Fibroblast of skin of scalp (primary cell): ENCODE results near the gene WLS. TPM values are rescaled to one million over a fixed set of nuclear protein-coding genes. Genes with fewer than 3 reads are reported as not detected.
"Not testable (repeated sequence)": the region's sequence is repeated elsewhere in the genome, so short reads cannot be mapped to it uniquely, and the experiment has no call there.

Source experiments
- DNase-seq: peaks from one replicate; pipeline ENCODE4 v3.0.0-alpha.2; 2013
- polyA plus RNA-seq, 2 experiments: library from polyadenylated mRNA; unstranded; fragments of 120-200 nt; gene quantifications; one replicate each; pipeline ENCODE4 v1.2.1, GENCODE V29; 2013; ENCODE audit not compliant: insufficient read length in 2 of 2

WLS gene
- 34.4 TPM for polyA plus RNA-seq (2013, experiment 1 of 2; ENCODE audit: insufficient read length)
- 38.6 TPM for polyA plus RNA-seq (2013, experiment 2 of 2; ENCODE audit: insufficient read length)

DNA sequence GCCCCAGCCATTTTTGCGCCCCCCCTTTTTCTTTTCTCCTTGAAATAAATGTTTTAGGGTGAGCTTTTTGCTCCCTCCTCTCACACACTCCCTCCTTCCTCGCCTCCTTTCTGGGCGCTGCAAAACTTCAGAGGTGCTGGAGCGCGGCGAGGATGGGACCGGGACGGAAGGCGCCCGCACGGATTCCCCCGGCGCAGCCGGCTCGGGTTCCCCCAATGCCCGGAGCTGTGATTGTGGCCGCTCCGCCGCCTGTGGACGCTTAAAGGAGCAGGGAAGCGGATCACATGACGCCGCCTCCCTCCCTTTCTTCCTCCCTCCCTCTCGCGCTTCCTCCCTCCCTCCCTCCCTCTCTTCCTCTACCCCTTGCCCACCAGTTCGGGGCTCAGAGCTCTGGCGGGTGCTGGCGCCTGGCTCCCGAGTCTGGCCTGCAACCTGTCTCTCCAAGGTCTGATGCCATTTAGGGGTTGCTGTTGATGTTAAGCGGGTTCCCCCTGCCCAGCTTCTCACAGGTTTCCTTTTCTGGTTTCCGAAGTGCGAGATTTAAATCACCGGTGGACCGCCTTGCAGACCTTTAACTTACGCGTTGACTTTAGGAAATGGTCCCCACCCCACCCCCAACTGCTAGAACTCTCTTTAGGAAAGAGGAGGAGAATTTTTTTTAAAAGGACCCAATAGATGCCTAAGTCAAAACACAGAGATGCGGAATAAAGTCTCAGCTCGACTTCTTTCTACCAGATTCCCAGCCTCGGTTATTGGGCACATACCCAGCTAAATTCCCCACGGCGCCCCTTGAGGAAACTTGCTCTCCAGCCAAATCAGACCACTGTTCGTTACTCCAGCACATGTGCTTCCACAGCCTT lies at the start of gene WLS:
TSS of gene WLS (minus strand) at position 235 of the 860 bp plus-strand sequence. CDS start at position 11, 224 bp downstream.
- DNase-seq: peak; percentile 76

DNA sequence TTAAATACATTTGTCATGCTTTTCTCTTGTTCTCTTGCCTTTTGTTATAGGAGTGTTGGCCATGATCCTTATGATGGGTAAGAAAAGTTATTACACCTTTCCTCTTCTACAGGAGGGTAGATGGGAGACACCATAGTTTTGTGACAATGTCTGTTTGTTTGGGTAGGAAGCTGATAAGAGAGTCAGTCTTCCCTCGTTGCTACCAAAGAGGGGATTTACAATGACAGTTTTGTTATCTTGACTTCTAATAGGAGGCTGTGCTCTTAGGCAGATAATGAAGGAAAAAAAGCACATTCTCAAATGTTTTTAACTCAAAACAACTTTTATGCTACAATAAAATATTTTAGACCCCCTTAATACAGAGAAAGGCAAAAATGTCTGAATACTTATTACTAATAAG lies 48.0 kb upstream of the WLS start:
- DNase-seq: no peak

DNA sequence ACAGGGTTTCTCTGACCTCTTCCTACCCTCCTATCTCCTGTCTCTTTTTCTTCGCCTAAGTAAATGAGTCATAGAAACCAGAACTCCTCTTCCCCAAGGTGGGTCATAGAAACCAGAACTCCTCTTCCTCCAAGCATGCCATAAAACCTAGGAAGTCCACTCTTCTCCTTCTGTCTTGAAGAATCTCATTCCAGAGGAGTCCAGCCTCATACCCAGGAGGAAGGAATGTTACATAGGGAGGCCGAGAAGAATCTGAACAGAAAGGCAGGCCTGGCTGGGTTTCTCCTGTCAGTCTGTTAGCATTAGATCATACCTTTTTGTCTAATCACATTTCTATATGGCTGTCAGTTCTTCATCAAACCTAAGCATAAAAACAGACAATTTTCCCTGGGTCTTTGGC lies 47.5 kb upstream of the WLS start:
- DNase-seq: no peak

DNA sequence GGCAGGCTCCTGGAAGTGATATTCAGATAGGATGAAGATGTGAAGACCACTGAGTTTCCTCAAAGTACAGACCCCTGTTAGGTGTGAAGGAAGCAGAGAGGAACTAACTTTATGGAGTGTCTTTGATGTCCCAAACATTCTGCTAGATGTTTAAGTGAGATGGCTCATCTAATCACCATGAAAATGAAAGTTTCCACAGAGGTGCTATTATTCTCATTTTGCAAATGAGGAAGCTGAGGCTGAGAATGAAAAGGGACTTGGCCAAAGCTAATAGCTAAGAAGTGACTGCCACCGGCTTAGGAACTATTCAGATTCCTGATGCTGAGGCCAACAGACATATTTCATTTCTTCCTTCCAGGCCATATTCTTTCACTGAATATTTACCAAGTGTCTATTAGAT lies 45.9 kb upstream of the WLS start:
- DNase-seq: no peak

DNA sequence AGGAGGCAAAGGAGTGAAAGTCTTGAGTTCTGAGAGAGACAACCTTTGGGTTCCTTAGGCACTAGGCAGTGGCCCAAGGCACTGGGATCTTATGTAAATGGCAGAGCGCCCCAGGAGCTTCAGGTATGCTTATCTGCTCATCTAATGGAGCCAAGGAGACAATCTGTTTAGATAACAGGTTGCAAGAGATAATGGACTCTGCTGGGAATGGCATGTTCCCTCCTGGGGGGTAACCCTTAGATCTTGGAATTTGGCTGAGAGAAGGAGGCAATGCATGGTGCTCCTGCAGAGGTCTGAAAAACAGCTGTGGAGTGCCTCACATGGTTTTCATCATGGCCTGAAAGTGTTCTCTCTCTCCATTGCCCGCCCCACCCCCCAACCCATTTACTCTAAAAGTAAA lies 44.1 kb upstream of the WLS start:
- no peak for DNase-seq

DNA sequence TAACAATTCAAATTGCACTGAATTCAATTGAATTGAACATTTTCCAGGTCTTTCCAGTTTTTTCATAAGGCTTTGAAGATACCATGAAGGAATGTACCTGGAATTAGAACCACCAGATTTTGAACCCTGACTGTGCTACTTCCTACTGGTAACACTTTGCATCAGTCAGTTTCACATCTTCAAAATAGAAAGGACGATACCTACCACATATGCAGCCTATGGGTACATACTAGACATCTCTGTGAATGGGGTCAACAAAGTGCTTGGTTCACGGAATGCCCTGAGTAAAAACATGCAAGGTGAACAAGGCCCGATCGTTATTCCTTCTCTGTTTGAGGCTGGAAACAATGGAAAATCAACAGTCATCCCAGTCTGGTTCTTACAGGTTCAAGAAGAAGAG lies 41.2 kb upstream of the WLS start:
- DNase-seq: no peak

DNA sequence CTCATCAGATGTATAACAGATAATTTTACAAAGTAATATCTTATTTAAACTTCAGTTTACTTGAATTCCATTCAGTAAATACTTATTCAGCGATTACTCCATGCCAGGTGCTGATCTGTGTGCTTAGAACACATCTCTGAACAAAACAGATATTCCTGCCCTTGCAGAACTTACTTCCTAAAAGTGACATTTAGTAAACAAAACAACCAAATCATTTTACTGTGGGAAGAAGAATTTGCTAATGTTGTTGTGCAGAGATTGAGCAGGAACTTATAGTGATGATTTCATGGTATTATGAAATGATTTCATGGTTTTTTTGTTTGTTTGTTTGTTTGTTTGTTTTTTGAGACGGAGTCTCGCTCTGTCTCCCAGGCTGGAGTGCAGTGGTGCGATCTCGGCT lies 39.3 kb upstream of the WLS start:
- no peak for DNase-seq

DNA sequence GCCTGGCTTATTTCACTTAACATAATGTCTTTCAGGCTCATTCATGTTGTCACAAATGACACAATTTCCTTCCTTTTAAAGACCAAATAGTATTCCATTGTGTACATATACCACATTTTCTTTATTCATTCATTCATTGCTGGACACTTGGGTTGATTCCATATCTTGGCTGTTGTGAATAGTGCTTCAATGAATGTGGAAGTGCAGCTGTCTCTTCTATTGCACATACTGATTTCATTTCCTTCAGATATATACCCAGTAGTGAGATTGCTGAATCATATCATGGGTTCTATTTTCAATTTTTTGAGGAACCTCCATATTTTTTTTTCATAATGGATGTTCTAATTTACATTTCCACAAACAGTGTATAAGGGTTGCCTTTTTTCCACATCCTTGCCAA lies 38.6 kb upstream of the WLS start:
- DNase-seq: no peak

DNA sequence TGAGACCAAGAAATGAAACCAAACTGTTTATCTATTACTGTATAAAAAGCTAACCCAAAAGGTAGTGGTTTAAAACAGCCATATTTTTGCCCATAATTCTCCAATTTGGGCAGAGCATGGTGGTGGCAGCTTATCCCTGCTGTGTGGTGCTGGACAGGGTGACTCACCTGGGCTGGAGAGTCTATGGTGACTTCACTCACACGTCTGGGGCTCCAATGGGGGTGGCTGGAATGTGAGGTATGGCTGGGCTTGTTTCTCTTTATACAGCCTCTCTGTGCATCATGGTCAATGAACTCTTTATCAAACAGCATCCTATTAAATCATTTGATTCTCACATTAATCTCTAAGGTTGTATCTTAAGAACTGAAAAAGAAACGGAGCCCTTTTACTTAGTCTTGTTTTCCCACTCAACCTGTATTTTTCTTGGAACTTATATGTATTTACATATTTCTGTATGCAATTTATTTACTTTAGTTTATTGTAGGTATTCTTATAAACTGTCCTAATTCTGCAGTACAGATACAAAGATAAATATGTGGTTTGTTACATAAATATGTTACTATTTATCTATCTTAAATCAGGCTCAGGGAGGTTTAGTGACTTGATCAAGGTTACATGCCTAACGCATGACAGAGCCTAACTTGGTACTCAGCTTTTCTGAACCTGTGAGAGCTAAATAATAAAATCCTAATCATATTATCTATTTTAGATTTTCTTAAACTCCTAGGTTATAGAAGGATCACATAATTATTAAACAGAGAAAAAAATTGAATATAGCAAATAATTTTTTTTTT lies 37.5 kb upstream of the WLS start:
- DNase-seq: peak; percentile 52

DNA sequence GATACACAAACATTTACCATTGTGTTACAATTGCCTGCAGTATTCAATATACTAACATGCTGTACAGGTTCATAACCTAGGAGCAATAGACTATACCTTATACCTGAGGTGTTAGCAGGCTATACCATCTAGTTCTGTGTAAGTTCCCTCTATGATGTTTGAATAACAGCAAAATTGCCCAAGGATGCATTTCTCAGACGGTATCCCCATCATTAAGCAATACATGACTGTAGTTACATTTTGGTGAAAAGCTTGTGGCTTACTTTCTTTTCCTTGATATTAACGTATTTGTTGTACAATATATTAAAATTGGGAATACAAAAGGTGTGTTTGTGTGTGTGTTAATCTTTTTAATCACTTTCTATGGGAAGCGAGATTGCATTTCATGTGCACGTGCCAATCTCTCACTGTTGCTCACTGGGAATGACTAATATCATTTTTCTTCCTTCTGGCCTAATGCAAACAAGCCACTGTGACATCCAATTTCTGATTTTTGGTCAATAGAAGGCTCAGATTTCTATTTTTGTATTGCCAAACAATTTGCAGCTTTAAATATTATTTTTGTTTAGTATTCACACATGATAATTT lies 36.7 kb upstream of the WLS start:
- DNase-seq: no peak

DNA sequence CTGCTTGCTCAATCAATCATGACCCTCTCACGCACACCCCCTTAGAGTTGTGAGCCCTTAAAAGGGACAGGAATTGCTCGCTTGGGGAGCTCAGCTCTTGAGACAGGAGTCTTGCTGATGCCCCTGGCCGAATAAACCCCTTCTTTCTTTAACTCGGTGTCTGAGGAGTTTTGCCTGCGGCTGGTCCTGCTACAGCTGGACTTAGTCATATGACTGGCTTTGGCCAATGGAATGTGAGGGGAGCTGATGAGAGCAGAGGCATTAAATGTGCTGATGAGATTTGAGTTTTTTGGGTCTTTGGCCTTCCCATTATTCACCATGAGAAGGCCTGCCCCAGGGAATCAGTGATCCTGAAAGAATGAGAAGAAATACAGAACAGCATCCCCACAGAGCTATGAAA lies 24.5 kb upstream of the WLS start:
- not testable (repeated sequence) for DNase-seq

DNA sequence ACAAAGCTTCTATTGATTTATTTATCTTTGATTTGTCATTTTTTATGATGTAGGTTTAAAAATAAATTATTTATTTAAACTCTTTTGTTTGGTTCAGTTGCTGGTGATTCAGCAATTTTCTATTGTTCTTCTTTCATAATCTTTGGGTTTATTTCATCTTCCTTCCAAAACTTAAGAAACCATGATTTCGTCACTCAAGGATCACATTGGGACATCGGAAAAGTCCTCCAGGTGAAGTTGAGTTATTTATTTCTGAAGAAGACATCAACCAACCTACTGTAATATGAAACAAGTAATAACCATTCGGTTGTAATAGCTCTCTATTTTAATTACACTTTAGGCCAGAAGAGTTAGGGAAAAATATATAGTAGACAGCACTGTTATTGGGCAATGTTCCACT lies 23.0 kb upstream of the WLS start:
- DNase-seq: no peak

DNA sequence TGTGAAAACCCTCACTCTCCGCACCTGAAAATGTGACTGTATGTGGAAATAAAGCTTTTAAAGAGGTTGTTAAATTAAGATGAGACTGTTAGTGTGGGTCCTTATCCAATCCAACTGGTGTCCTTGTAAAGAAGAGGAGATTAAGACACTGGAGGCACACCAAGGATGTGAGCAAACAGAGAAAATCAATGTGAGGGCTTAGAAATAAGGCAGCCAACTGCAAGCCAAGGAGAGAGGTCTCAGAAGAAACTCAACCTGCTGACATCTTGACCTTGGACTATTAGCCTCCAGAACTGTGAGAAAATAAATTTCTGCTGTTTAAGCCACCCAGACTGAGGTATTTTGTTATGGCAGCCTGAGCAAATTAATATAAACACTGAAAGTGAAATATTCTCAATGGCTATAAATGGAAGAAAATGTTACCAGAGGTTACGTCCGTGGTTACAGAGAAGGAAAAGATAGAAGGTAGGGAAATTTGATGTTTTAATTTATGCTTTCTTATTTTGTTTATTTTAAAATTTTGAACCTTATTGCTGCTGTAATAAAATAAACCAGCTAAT lies 22.4 kb upstream of the WLS start:
- DNase-seq: no peak

DNA sequence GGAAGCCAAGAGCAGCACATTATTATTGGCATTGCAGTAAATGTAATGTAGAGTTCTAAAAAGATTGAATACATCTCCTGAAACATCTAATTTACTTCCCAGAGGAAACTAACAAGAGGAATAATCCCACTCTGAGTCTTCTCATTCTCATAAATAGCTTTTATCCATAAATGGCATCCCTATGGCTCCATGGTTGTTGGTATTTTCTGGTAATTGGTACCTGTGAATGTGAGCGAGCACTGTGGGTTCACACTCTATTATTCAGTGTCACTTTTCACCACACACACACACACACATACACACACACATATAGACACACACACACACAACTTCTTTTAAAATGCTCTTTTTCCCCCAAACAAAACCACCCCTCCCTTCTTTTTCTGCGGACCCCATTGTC lies 4.7 kb upstream of the WLS start:
- DNase-seq: no peak

DNA sequence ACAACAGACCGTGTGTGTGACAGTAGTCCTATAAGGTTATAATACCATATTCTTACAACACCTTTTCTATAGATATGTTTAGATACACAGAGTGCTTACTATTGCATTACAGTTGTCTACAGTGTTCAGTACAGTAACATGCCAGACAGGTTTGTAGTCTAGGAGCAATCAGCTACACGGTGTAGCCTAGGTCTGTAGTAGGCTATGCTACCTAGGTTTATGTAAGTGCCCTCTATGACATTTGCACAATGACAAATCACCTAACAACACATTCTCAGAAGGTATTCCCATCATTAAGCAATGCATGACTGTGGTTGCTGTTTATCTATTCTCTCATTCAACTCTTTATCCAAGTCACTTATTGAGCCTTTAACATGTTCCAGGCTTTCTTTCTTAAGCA lies 1.8 kb upstream of the WLS start:
- no peak for DNase-seq

DNA sequence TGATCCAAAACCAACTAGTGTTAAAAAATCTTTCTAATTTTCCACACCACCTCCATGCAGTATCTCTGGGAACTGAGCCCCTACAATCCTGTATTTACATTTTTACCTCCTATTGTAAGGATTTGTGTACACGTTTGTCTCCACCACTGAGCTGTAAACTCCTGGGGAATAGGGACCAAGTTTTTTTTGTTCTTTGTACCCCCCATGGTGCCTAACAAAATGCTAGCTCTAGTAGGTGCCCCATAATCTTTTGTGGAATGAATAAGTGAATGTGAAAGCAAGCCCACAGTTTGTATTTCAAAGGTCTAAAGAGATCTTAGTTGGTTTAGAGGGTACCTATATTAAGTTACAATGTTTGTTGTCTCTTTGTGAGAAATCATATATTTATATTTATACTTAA lies 879 bp upstream of the WLS start:
- no peak for DNase-seq

DNA sequence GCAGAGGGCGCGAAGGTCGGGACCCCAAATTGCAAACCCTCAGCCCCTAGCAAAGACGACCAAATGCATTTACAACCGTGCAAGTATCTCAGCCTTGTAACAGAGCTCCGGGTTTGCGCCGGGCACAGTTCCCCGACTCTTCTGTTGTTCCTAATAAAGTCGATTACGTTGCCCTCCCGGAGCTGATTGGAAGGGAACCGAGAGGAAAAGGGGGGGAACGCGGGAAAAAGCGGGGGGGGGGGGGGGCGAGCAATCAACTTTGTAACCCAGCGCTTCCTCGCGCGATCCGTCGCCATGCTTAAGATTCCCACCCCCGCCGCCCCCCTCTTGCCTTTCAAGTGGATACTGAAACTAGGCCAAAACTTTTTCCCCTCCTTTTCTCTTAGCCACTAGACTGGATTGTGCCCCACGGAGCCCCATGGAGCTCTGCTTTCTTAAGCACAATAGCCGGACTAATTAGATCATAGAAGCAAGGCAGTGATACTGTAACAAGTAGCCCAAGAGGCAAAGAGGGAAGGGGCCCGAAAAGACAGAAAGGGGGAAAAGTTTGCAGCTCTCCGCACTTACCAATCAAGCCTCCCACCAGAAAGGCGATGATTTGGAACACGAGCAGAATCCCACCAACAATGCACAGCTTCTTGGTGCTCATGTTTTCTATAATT lies 565 bp downstream of the WLS start:
- peak; percentile 76 for DNase-seq

DNA sequence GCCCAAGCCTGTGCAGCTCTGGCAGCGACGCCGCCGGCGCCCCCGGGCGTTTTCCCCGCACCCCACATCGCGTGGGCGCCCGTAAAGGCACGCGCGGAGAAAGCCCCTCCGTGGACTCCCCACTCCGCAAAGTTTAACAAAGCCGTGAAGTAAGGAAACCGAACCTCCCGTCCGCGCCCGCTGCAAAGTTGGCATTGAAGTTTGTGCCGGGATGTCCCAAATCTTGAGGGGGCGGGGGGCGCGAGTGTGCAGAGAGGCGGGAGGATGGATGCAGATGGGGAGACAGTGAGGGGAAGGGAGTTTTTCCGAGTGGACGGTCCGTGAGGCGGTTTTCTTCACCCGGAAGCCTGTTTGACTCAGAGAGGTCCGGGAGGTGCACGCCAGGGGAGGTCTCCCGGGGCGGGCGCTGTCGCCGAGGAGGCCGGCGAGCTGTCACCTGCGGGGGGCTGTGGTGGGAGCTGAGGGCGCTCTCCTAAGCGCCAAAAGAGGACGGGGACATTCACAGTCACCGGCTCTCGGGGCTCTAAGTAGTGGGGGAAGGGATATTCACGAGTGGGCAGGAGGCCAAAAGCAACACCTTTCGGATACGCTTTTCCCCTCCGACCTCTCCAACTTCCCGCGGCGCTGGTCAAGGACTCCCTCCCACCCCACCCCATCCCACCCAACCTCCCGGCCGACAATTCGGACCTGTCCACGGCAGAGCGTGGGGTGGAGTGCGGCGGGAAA lies 1.3 kb downstream of the WLS start:
- DNase-seq: no peak

DNA sequence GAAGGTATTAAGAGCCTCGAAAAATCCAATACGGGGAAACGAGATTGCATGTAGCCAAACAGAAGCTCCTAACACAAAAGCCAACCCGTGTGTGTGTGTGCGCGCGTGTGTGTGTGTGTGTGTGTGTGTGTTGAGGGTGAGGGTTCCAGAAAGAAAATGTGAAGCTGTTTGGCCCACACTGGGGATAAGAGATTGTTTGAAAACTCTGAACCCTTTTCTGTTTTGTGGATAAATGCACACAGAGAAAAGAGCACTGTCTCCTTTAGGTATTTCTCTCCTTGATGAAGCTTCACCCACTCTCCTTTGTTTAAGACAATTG lies 1.9 kb downstream of the WLS start:
- DNase-seq: peak; percentile 23

DNA sequence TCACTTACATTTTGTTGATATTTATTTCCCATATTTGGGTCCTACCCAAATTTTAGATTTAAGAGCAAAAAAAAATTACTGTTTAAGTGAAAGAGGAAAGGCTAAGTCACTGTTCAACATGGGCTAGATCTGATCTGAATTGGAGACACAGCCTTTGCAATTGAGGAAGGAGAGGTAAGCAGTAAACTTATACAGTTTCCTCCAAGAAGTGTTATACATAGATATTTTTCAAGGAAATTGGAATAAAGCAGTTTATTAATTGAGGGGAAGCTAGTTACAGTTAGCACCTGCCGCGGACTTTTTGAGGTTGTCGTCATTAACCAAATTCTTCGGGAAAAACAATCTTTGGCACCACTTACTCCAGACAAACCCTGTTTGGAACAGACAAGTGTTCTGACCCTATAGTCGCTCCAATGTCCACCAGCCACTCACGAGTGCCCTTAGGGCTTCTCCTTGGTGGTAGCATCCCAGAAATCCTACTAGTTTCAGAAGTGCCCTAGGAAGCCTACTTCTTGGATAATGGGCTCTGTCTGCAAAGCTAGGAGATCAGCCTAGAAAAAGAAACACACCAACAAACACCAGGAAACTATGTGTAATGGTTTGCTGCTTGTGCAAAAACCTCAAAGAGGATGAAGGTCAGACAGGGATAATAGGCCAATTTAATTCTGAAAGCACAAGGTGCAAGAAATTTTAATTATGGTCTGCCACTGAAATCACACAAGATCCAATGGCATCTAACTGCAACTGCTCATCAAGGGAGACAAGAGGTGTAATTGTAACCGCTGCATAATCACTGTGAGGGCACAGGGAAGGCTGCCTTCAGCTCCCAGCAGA lies 2.5 kb downstream of the WLS start:
- DNase-seq: no peak

DNA sequence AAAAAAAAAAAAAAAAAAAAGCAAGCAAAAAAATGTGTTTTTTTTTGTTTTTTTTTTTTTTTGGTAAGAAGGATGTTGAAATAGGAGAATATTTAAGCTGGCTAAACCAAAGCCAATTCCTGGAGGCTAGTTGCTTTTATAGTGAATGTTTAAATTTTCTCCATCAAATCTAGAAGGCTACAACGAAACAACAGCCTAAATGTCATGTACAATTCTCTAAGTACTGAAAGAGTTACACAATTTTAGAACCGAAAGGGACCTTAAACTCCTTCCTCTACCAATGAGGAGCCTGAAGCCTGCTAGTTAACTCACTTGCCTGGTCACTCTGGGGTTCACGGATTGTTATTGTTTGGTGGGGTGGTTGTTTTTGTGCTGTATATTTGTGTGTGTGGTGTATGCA lies 3.5 kb downstream of the WLS start:
- peak; percentile 35 for DNase-seq
